WTC11 (cell line): ENCODE results near the gene OPCML. TPM values are rescaled to one million over a fixed set of nuclear protein-coding genes. Genes with fewer than 3 reads are reported as not detected.

Experiments
- ATAC-seq: fragments of 200-7000 bp; cut with Tn5 transposase; 2 replicates; pipeline ENCODE4 v1.10.0; 2021; ENCODE audit warnings: mild to moderate bottlenecking, moderate library complexity
- CTCF ChIA-PET: fragments of 300-600 bp; sonication (Branson Sonifier 250); formaldehyde crosslinking; loops from one replicate; lab custom pipeline; 2021; ENCODE audit warnings: antibody characterized with exemption; lab: Charles Lee
- POLR2A ChIA-PET: fragments of 350-600 bp; sonication (Branson Sonifier 250); formaldehyde crosslinking; loops from one replicate; lab custom pipeline; 2021; ENCODE audit warnings: antibody characterized with exemption; lab: Charles Lee
- DNase-seq: peaks from one replicate; pipeline ENCODE4 v3.0.0; 2021; ENCODE audit warnings: low spot score
- H3K27ac Mint-ChIP-seq: 2 replicates; pipeline ENCODE4 v1.8.0; 2021; ENCODE audit warnings: mixed read lengths
- H3K27me3 Mint-ChIP-seq: 2 replicates; pipeline ENCODE4 v1.8.0; 2021; ENCODE audit warnings: low read depth, mild to moderate bottlenecking, moderate library complexity, mixed read lengths
- H3K36me3 Mint-ChIP-seq: 2 replicates; pipeline ENCODE4 v1.8.0; 2021; ENCODE audit warnings: mixed read lengths
- H3K4me1 Mint-ChIP-seq: 2 replicates; pipeline ENCODE4 v1.8.0; 2022; ENCODE audit warnings: mixed read lengths
- H3K4me3 Mint-ChIP-seq: 2 replicates; pipeline ENCODE4 v1.8.0; 2021; ENCODE audit warnings: mild to moderate bottlenecking, moderate library complexity, mixed read lengths
- H3K9me3 Mint-ChIP-seq: 2 replicates; pipeline ENCODE4 v1.8.0; 2021; ENCODE audit warnings: mixed read lengths
- ARID4B ChIP-seq: sonication (generic); formaldehyde crosslinking; IDR thresholded peaks from 2 replicates; pipeline ENCODE4 v1.8.0; 2023; ENCODE audit warnings: missing genetic modification reagents, mild to moderate bottlenecking, borderline replicate concordance
- ATF1 ChIP-seq: sonication (generic); formaldehyde crosslinking; IDR thresholded peaks from 2 replicates; pipeline ENCODE4 v1.8.1; 2023; ENCODE audit warnings: mild to moderate bottlenecking, moderate library complexity, missing genetic modification reagents
- CTCF ChIP-seq: fragments of 200-600 bp; IDR thresholded peaks from 2 replicates; pipeline ENCODE4 v1.8.0; 2022; ENCODE audit warnings: antibody characterized with exemption
- E2F4 ChIP-seq: sonication (generic); formaldehyde crosslinking; IDR thresholded peaks from 2 replicates; pipeline ENCODE4 v1.8.1; 2022; ENCODE audit warnings: low read depth, mild to moderate bottlenecking, moderate library complexity, missing genetic modification reagents, borderline replicate concordance
- GRHL2 ChIP-seq: fragments of 250-450 bp; sonication (Bioruptor Pico); IDR thresholded peaks from 2 replicates; pipeline ENCODE4 v1.8.0; 2022; ENCODE audit warnings: mild to moderate bottlenecking, moderate library complexity; ENCODE audit not compliant: insufficient replicate concordance, severe bottlenecking
- JUN ChIP-seq: sonication (generic); formaldehyde crosslinking; IDR thresholded peaks from 2 replicates; pipeline ENCODE4 v1.8.0; 2023; ENCODE audit warnings: mild to moderate bottlenecking, missing genetic modification reagents
- KAT7 ChIP-seq: sonication (generic); formaldehyde crosslinking; IDR thresholded peaks from 2 replicates; pipeline ENCODE4 v1.8.1; 2023; ENCODE audit warnings: missing genetic modification reagents, mild to moderate bottlenecking, borderline replicate concordance
- NR1H2 ChIP-seq: sonication (generic); formaldehyde crosslinking; IDR thresholded peaks from 2 replicates; pipeline ENCODE4 v1.9.0; 2021; ENCODE audit warnings: mild to moderate bottlenecking, moderate library complexity, missing genetic modification reagents
- PRRX2 ChIP-seq: fragments of 250-450 bp; sonication (Bioruptor Pico); IDR thresholded peaks from 2 replicates; pipeline ENCODE4 v1.8.0; 2021; ENCODE audit warnings: mild to moderate bottlenecking
- TP53 ChIP-seq: sonication (generic); formaldehyde crosslinking; IDR thresholded peaks from 2 replicates; pipeline ENCODE4 v1.8.1; 2023; ENCODE audit warnings: mild to moderate bottlenecking, missing genetic modification reagents
- ZNF281 ChIP-seq: sonication (generic); formaldehyde crosslinking; IDR thresholded peaks from 2 replicates; pipeline ENCODE4 v1.8.0; 2023; ENCODE audit warnings: mild to moderate bottlenecking, missing genetic modification reagents
- total RNA-seq: library from RNA; stranded (reverse); gene quantifications from 3 replicates; pipeline ENCODE4 v1.2.3, GENCODE V29; 2021
- TF ChIP-seq, protein P1 (sequence below): sonication (generic); formaldehyde crosslinking; IDR thresholded peaks from 2 replicates; pipeline ENCODE4 v1.8.1; 2022; ENCODE audit warnings: low read depth, missing genetic modification reagents, borderline replicate concordance
- TF ChIP-seq, protein P2 (sequence below): fragments of 250-450 bp; sonication (Bioruptor Pico); IDR thresholded peaks from 2 replicates; pipeline ENCODE4 v1.8.0; 2021; ENCODE audit warnings: mild to moderate bottlenecking
- TF ChIP-seq, protein P3 (sequence below): fragments of 250-450 bp; sonication (Bioruptor Pico); IDR thresholded peaks from 2 replicates; pipeline ENCODE4 v1.9.0; 2021; ENCODE audit warnings: moderate library complexity, mild to moderate bottlenecking, inconsistent platforms, borderline replicate concordance

OPCML gene
- total RNA-seq, 1 experiment from 2014 or later: 1.5 TPM

DNA sequence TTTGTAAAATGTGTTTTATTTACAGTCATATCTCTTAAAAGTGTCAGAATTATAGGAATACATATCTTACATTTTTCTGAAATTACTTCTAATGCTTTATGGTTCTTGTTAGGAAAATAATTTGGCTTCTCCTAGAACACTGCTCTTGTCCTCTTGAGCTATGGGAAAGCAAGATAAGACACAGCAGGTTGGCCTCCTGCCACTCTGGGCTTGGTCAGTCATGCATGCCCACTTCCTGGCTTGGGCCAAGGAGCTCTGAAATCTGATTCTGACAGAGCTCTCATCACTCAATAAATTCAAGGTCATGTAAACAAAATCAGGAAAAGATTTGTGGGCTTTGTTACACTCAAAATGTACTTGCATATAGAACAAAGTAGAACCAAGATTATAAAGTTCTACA lies 1036.0 kb downstream of the OPCML start (continued):
- TF ChIP-seq E2F4 (no peak), CTCF (no peak), ZNF281 (CRISPR knock-in tag) (no peak)
- TF ChIP-seq, protein P1, sequence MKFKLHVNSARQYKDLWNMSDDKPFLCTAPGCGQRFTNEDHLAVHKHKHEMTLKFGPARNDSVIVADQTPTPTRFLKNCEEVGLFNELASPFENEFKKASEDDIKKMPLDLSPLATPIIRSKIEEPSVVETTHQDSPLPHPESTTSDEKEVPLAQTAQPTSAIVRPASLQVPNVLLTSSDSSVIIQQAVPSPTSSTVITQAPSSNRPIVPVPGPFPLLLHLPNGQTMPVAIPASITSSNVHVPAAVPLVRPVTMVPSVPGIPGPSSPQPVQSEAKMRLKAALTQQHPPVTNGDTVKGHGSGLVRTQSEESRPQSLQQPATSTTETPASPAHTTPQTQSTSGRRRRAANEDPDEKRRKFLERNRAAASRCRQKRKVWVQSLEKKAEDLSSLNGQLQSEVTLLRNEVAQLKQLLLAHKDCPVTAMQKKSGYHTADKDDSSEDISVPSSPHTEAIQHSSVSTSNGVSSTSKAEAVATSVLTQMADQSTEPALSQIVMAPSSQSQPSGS (CRISPR knock-in tag): no peak
- TF ChIP-seq, all 79 proteins: peak for 0

GRCh38 chr11:132493801-132494200 lies 1038.5 kb downstream of the OPCML start:
- ChIA-PET POLR2A (no interaction called here), CTCF (interaction anchor here (1.1 kb wide), 1 partner anchor 8 kb away, joined by 3 read pairs; no protein-coding TSS in a partner anchor)
- H3K4me1 Mint-ChIP-seq: peaks cover 24% of the 10 kb centered on the region
- H3K27ac Mint-ChIP-seq: no peak overlapping the region
- no peak overlapping the region for H3K4me3 Mint-ChIP-seq
- peaks cover 14% of the 10 kb centered on the region for H3K9me3 Mint-ChIP-seq
- no peak for ATAC-seq
- no peak for DNase-seq
- H3K36me3 Mint-ChIP-seq: peaks cover 2% of the 10 kb centered on the region; the same call in 1 of the 2 replicates
- TF ChIP-seq TP53 (CRISPR knock-in tag) (no peak), ARID4B (CRISPR knock-in tag) (no peak), NR1H2 (no peak), ATF1 (CRISPR knock-in tag) (no peak), JUN (no peak), GRHL2 (CRISPR knock-in tag) (no peak), KAT7 (CRISPR knock-in tag) (no peak), PRRX2 (CRISPR knock-in tag) (no peak)
- TF ChIP-seq, protein P2, sequence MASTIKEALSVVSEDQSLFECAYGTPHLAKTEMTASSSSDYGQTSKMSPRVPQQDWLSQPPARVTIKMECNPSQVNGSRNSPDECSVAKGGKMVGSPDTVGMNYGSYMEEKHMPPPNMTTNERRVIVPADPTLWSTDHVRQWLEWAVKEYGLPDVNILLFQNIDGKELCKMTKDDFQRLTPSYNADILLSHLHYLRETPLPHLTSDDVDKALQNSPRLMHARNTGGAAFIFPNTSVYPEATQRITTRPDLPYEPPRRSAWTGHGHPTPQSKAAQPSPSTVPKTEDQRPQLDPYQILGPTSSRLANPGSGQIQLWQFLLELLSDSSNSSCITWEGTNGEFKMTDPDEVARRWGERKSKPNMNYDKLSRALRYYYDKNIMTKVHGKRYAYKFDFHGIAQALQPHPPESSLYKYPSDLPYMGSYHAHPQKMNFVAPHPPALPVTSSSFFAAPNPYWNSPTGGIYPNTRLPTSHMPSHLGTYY (CRISPR knock-in tag): no peak
- TF ChIP-seq, protein P3, sequence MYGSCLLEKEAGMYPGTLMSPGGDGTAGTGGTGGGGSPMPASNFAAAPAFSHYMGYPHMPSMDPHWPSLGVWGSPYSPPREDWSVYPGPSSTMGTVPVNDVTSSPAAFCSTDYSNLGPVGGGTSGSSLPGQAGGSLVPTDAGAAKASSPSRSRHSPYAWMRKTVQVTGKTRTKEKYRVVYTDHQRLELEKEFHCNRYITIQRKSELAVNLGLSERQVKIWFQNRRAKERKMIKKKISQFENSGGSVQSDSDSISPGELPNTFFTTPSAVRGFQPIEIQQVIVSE: no peak
- H3K27me3 Mint-ChIP-seq: no peaks in the 10 kb centered on the region
